ENCODE results near the gene L3MBTL4.

The L3MBTL4 gene

GRCh38 chr18:5986257-5986931 lies 428.3 kb downstream of the L3MBTL4 start:
- H3K4me1 ChIP-seq (ENCODE audit: low read depth, poor library complexity, severe bottlenecking), result no peaks in the 10 kb centered on the region
- H3K9ac ChIP-seq, result no peak overlapping the region
- H4K20me1 ChIP-seq (ENCODE audit: insufficient read depth), result no peaks in the 10 kb centered on the region
- H3K79me2 ChIP-seq (ENCODE audit: insufficient read depth, low read depth), result no peaks in the 10 kb centered on the region
- no peak overlapping the region for H3K4me3 ChIP-seq (IDR thresholded peaks at IDR 0.05; ENCODE audit: insufficient read depth, low read depth, low read length)
- H3K4me2 ChIP-seq, result no peak overlapping the region
- TF ChIP-seq CTCF (conservative IDR thresholded peaks at IDR 0.05; ENCODE audit: low read depth, low read length), result no peak
- H3K27me3 ChIP-seq (ENCODE audit: insufficient read depth, low read depth), result no peaks in the 10 kb centered on the region
- no peaks in the 10 kb centered on the region for H3K36me3 ChIP-seq (ENCODE audit: insufficient read depth)
- no peak overlapping the region for H2AFZ ChIP-seq (ENCODE audit: low read depth)
- no peak overlapping the region for H3K27ac ChIP-seq

GRCh38 chr18:5984245-5984644 lies 430.5 kb downstream of the L3MBTL4 start:
- Histone ChIP-seq H3K27me3 (ENCODE audit: insufficient read depth, low read depth) (no peaks in the 10 kb centered on the region), H2AFZ (ENCODE audit: low read depth) (no peak overlapping the region), H4K20me1 (ENCODE audit: insufficient read depth) (no peaks in the 10 kb centered on the region), H3K4me1 (ENCODE audit: low read depth, poor library complexity, severe bottlenecking) (no peaks in the 10 kb centered on the region), H3K4me2 (no peak overlapping the region), H3K27ac (no peak overlapping the region), H3K36me3 (ENCODE audit: insufficient read depth) (no peaks in the 10 kb centered on the region), H3K4me3 (IDR thresholded peaks at IDR 0.05; ENCODE audit: insufficient read depth, low read depth, low read length) (no peak overlapping the region), H3K9ac (no peak overlapping the region), H3K79me2 (ENCODE audit: insufficient read depth, low read depth) (no peaks in the 10 kb centered on the region)
- no peak for TF ChIP-seq CTCF (conservative IDR thresholded peaks at IDR 0.05; ENCODE audit: low read depth, low read length)

- Histone ChIP-seq H3K4me1 (ENCODE audit: low read depth, poor library complexity, severe bottlenecking) (no peaks in the 10 kb centered on the region), H3K4me2 (no peak overlapping the region), H2AFZ (ENCODE audit: low read depth) (no peak overlapping the region), H3K27me3 (ENCODE audit: insufficient read depth, low read depth) (no peaks in the 10 kb centered on the region), H3K27ac (no peak overlapping the region), H3K36me3 (ENCODE audit: insufficient read depth) (no peaks in the 10 kb centered on the region), H3K4me3 (IDR thresholded peaks at IDR 0.05; ENCODE audit: insufficient read depth, low read depth, low read length) (no peak overlapping the region), H3K79me2 (ENCODE audit: insufficient read depth, low read depth) (no peaks in the 10 kb centered on the region), H3K9ac (no peak overlapping the region), H4K20me1 (ENCODE audit: insufficient read depth) (no peaks in the 10 kb centered on the region)
- TF ChIP-seq CTCF (conservative IDR thresholded peaks at IDR 0.05; ENCODE audit: low read depth, low read length), result no peak
Observed at GRCh38 chr18:5983488-5983887, 431.2 kb downstream of the L3MBTL4 start.

- Histone ChIP-seq H3K36me3 (ENCODE audit: insufficient read depth) (no peaks in the 10 kb centered on the region), H3K4me3 (IDR thresholded peaks at IDR 0.05; ENCODE audit: insufficient read depth, low read depth, low read length) (no peak overlapping the region), H3K4me1 (ENCODE audit: low read depth, poor library complexity, severe bottlenecking) (no peaks in the 10 kb centered on the region), H4K20me1 (ENCODE audit: insufficient read depth) (no peaks in the 10 kb centered on the region), H3K27ac (no peak overlapping the region), H3K4me2 (no peak overlapping the region), H2AFZ (ENCODE audit: low read depth) (no peak overlapping the region), H3K9ac (no peak overlapping the region), H3K27me3 (ENCODE audit: insufficient read depth, low read depth) (no peaks in the 10 kb centered on the region), H3K79me2 (ENCODE audit: insufficient read depth, low read depth) (no peaks in the 10 kb centered on the region)
- TF ChIP-seq CTCF (conservative IDR thresholded peaks at IDR 0.05; ENCODE audit: low read depth, low read length), result no peak
Observed at GRCh38 chr18:5982332-5982731, 432.4 kb downstream of the L3MBTL4 start.
